PC-9 (cell line): ENCODE measurements around the gene NAP1L4.

Experiments used
- EZH2 ChIP-seq: fragments of 200-600 bp; sonication (generic); IDR thresholded peaks from 2 replicates; pipeline ENCODE4 v1.8.0; 2017; ENCODE audit warnings: antibody characterized with exemption, low read depth
- TF ChIP-seq, protein P1 (sequence below): fragments of 200-600 bp; sonication (generic); conservative IDR thresholded peaks from 2 replicates; pipeline ENCODE4 v1.6.1; 2017; ENCODE audit warnings: mixed run types, antibody characterized with exemption, mild to moderate bottlenecking, moderate library complexity

DNA sequence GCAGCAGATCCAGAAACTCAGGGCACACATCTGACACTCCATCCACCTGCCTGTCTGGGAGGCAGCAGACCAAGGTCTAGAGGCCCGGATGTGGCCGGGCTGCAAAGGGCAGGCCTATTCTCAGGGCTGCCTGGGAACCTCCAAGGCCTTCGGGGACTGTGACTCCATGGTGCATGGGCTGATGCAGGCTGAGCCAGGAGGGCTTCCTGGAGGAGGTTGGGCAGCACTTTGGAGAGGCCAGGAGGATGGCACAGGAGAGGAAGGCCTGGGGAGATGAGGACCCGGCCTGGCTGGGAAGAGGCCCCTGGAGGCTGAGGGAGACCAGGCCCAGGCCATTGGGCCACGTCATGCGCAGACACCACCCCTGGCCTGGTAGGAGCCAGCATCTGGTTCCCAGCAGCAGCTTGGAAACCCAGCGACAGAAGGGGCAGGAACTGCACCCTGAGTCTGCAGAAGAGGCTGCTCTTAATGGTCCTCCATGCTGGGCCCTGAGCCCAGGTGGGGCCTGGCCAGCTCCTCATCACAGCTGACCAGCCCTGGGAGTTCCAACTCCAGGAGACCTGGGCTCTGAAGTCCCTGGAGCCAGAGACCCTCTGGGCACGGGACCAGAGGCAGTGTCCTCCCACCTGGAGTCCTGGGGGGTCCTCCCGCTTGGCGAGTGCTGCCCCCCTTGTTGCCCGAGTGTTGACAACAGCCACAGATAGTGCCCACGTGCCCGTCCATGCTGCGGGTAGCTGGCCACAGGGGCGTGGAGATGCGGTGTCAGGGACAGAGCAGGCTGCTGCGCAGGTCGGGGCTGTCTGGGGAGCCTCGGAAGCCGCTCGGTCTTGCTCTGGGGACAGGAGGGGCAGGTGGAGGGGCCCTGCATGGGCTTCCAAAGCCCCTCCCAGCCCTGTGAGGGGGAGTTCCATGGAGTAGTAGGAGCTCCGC is 68.4 kb downstream of the NAP1L4 start:
- TF ChIP-seq, protein P1, sequence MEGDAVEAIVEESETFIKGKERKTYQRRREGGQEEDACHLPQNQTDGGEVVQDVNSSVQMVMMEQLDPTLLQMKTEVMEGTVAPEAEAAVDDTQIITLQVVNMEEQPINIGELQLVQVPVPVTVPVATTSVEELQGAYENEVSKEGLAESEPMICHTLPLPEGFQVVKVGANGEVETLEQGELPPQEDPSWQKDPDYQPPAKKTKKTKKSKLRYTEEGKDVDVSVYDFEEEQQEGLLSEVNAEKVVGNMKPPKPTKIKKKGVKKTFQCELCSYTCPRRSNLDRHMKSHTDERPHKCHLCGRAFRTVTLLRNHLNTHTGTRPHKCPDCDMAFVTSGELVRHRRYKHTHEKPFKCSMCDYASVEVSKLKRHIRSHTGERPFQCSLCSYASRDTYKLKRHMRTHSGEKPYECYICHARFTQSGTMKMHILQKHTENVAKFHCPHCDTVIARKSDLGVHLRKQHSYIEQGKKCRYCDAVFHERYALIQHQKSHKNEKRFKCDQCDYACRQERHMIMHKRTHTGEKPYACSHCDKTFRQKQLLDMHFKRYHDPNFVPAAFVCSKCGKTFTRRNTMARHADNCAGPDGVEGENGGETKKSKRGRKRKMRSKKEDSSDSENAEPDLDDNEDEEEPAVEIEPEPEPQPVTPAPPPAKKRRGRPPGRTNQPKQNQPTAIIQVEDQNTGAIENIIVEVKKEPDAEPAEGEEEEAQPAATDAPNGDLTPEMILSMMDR = no peak
- TF ChIP-seq EZH2 = no peak
